GDM1 (cell line): ENCODE data around the gene SYTL1.

Experiments used
- DNase-seq: peaks from one replicate; lab custom pipeline; 2025; lab: John Stamatoyannopoulos, UW

The SYTL1 gene

GRCh38 chr1:27364696-27365371, 23.0 kb downstream of the SYTL1 start:
- DNase-seq, result no peak

GRCh38 chr1:27365372-27366112, 23.7 kb downstream of the SYTL1 start:
- peak; percentile 71 for DNase-seq

GRCh38 chr1:27366113-27366410, 24.2 kb downstream of the SYTL1 start:
- peak; percentile 71 for DNase-seq

- peak; percentile 55 for DNase-seq
Measured at GRCh38 chr1:27366411-27367159, 24.8 kb downstream of the SYTL1 start, which contains the start of gene MAP3K6. TSS of gene MAP3K6 (minus strand) at chr1:27366961. CDS start at chr1:27366597, 364 bp downstream.

GRCh38 chr1:27367160-27367650, 25.4 kb downstream of the SYTL1 start:
- no peak for DNase-seq

GRCh38 chr1:27368869-27369582, 27.2 kb downstream of the SYTL1 start:
- DNase-seq, result no peak

GRCh38 chr1:27372022-27372807, 30.4 kb downstream of the SYTL1 start:
- no peak for DNase-seq

GRCh38 chr1:27372808-27373690, 31.2 kb downstream of the SYTL1 start:
- no peak for DNase-seq

- no peak for DNase-seq
Measured at GRCh38 chr1:27374362-27375086, 32.7 kb downstream of the SYTL1 start, which contains the start of gene FCN3. TSS of gene FCN3 (minus strand) at chr1:27374824. CDS start at chr1:27374818, 6 bp downstream.

- no peak for DNase-seq
Measured at GRCh38 chr1:27377760-27378495, 36.1 kb downstream of the SYTL1 start.

- no peak for DNase-seq
Measured at GRCh38 chr1:27379564-27380122, 37.8 kb downstream of the SYTL1 start.

GRCh38 chr1:27380224-27380623, 38.4 kb downstream of the SYTL1 start:
- no peak for DNase-seq

GRCh38 chr1:27380766-27381733, 39.2 kb downstream of the SYTL1 start:
- no peak for DNase-seq

GRCh38 chr1:27381969-27382762, 40.3 kb downstream of the SYTL1 start:
- DNase-seq, result no peak

GRCh38 chr1:27383039-27383605, 41.3 kb downstream of the SYTL1 start, which contains the start of gene CD164L2:
TSS of gene CD164L2 (minus strand) at chr1:27383333. CDS start at chr1:27383239, 94 bp downstream.
- no peak for DNase-seq

- no peak for DNase-seq
Measured at GRCh38 chr1:27383661-27384060, 41.8 kb downstream of the SYTL1 start.
